HG02981 (cell line): Measurements from ENCODE around the gene GPR142.

ENCODE experiments used
- ATAC-seq: cut with Tn5 transposase; IDR thresholded peaks from one replicate; pipeline ENCODE4 v1.9.1; 2021; ENCODE audit warnings: mild to moderate bottlenecking, moderate library complexity; ENCODE audit not compliant: unreplicated experiment

GPR142 gene

DNA sequence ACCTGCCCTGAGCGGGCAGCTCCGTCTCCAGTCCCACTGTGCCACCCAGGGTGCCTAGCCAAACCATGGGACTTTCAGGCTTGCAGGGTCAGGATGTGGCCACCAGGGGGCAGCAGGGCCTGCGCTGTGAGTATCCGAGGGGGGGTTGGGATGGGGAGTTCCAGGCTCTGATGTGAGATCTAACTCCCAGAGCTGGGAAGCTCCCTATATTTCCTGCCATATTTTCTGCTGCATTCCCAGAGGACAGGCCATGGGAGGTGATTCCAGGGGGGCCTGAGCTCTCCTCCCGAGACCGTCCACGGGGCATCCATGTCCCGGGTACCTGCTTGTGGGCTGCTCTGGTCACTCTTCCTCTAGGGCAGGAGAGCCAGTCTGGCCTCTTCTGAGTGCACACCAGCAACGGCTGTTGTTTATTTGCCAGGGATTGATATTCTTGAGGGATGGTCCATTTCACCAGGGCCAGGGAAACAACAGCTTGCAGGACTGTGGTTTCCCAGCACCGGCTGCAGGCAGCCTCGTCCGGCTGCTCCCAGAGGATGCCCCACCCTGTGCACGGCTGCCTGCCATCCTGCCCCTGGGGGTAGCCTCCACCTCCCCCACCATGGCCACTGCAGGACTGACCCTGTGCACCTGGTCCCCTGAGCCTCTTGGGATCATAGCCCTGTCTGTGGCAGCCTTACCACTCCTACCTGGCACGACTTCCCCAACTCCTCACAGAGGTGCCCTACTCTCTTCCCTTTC, 1.2 kb downstream of the GPR142 start:
- no peak for ATAC-seq

GRCh38 chr17:74369221-74369620, 1.9 kb downstream of the GPR142 start:
- no peak for ATAC-seq

DNA sequence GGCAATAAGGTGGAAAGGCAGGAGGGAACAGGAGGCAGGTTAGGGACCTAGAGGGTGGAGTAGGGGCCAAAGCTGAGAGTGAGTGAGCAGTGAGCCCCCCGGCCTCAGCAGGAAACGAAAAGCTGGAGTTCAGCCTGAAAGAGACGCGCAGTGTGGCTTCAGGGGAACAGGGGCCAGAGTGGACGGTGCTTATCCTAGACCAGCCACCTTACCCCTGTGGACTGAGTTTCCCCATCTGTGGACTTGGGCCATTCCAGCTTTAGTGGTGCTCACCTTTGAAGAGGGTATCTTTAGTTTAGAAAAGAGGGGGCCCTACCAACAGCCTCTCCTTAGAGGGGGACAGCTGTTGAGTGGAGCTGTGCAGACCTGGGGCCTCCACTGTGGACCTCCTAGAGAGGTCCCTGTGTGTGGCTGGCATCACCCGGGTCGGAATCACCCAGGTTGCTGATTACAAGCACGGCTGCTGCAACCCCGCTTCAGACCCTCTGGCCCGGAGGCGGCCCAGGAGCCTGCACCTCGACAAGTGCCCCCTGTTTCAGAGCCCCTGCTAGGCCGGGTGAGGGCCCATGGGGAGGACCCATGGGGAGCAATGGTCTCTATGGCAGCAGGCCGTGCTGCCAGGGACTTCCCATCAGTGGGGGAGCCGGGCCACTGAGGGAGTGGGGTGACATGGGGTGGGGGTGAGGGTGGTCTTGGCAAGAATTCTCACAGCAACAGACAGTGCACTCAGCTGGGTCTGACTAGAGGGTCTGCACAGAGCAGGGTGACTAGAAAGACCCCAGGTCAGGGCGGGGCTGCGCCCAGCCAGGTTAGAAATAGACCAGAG, 2.6 kb downstream of the GPR142 start:
- ATAC-seq, result no peak

GRCh38 chr17:74371653-74372147, 4.4 kb downstream of the GPR142 start:
- ATAC-seq, result no peak

DNA sequence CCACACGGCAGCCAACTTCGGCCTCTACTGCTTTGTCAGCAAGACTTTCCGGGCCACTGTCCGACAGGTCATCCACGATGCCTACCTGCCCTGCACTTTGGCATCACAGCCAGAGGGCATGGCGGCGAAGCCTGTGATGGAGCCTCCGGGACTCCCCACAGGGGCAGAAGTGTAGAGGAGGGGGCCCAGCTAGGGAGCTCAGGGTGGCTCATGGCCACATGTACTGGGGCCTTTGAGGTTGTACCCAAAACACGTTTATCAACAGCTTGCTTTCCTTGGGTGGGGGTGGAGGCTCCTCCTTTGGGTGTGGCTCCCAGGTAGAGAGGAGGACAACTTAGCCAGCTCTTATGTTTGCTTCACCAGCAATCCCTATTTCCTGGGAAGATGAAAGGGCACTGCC, 5.1 kb downstream of the GPR142 start:
- no peak for ATAC-seq

GRCh38 chr17:74373838-74374606, 6.7 kb downstream of the GPR142 start:
- ATAC-seq, result no peak

DNA sequence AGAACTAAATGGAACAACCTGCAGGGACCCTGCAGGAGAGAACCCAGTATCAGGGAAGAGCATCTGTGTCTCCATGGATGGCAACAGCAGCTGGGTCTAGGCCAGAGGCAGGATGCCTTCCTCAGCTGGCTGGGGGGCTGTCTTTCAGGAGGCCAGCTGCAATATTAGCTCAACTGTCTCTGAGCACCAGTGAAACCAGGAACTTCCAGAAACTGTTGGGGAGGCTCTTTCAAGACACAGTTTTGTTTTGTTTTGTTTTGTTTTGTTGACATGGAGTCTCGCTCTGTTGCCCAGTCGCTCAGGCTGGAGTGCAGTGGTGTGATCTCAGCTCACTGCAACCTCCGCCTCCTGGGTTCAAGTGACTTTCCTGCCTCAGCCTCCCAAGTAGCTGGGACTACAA, 7.6 kb downstream of the GPR142 start:
- ATAC-seq, result no peak

- ATAC-seq, result peak; percentile 47
Measured at GRCh38 chr17:74379495-74380085, 12.3 kb downstream of the GPR142 start.

DNA sequence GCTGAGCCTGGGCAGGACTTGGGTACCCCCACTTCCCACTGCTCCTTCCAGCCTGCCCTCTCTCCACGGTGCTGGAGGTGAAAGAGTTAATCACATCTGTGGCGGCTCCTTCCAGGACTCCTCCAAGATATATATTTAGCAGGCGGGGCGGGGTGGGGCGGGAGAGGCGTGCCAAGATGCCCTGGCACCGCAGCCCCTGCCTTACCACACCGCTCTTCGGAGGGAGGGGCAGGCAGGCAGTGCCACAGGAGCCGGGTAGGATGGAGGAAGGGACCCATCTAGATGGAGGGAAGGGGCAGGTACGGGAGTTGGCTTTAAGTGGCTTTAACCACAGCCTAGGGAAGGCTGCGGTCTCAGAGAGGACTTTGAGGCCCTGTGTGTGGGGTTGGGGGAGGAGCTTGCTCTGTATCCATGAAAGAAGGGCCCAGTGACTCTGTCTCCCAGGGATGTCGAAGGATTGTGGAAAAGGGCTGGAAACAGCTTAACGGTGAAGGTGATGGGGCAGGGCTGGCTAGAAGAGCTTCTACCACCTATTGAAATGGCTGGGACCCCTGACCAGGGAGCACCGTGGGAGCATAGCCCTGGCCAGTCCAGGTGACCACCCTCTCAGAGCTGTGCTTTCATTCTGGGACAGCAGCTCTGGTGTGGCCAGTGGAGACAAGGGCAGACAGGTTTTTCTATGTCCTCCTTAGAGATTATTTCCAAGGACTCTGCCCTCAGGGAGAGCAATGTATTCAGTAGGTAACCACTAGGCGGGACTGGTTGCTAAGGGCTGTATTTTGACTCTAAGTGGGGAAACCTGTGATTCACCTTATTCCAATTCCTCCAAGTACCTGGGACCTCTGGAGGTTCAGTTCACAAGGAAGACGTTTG, 13.0 kb downstream of the GPR142 start:
- ATAC-seq, result no peak

DNA sequence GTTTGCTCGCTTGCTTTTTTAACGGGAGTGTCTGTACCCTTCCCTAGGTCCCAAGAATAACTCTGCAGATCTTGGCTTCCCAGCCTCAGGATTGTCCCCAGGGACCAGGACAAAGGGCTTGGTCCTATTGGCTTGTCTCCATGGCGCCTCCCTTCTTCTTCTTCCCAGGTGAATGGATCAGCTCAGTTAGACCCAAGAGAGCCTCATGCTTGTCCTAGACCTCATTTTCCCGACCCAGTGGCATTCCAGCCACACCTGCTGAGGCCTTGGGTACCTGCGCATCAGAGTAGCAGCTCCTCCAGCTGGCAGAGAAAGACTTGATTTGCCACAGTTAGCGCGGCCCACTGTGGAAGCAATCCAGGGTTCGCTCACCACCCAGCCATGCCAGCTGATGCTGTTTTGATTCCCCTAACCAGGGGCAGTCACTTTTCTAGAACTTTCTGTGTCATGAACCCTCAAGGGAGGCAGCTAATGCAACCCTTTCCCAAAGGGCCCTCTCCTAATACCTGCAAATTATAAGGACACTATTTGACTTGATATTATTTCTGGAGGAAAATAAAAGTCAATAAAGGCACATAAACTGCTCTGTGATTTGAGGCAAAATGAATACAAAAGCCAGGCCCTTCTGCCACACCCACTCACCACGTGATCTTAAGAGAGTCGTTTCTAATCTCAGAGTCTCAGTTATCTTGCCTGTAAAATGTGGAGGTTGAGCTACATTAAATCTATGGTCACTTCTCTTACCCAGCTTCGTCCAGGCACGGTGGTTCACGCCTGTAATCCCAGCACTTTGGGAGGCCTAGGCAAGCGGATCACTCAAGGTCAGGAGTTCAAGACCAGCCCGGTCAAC, 13.9 kb downstream of the GPR142 start:
- ATAC-seq, result no peak

DNA sequence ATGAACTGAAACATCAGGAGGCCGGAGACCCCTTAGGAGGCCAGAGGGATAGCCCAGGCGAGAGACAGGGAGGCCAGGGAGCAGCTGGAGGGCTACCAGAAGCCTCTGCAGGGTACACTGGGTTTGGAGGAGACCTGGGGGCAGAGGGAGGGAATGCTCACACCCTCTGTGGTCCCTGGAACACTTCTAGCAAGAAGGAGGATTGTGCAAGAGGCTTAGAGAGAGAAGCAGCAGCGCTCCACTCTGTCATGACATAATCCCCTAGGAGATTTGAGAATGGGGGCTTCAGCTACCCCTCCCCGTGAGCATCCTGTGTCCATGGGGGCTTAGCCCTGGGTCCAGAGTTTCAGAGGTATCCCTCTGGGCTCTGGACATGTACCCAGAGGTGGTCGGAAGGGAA, 15.8 kb downstream of the GPR142 start:
- ATAC-seq, result no peak

GRCh38 chr17:74385201-74385600, 17.9 kb downstream of the GPR142 start:
- ATAC-seq, result no peak

DNA sequence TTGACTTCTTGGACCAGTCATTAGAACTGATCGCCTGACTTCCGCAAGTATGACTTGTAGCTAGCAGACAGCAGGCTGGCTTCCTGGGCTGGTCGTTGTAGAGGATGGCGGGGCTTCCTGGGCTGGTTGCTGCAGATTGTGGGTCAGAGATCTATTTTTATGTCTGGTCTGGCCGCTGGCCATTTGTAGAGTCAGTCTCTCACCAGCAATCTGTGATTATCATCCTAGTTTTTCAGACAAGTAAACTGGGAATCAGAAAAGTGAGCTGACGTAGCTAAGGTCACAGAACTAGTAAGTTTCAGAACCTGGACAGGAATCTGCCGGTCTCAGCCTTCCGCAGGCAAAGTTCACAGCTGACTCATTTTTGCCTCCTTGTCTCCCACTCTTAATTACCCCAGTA, 19.1 kb downstream of the GPR142 start:
- ATAC-seq, result no peak

- no peak for ATAC-seq
Measured at GRCh38 chr17:74387365-74388218, 20.3 kb downstream of the GPR142 start.

- ATAC-seq, result no peak
Measured at GRCh38 chr17:74389084-74389753, 21.9 kb downstream of the GPR142 start.

- ATAC-seq, result no peak
Measured at GRCh38 chr17:74389937-74390679, 22.8 kb downstream of the GPR142 start.
